Endothelial cell of umbilical vein (primary cell): Measurements from ENCODE around the gene MACROD2. TPM values are rescaled to one million over a fixed set of nuclear protein-coding genes. Genes with fewer than 3 reads are reported as not detected.

Source experiments
- BruUV-seq: library from RNA; stranded (reverse); fragments of 400-500 nt; replicated peaks from 2 replicates; lab custom pipeline; 2021; lab: Mats Ljungman, UMichigan
- CTCF ChIA-PET: fragments of 300-600, 350-600 bp; sonication (Branson Sonifier 250); formaldehyde crosslinking; loops from one replicate; lab custom pipeline; 2021; ENCODE audit warnings: antibody characterized with exemption, inconsistent platforms; lab: Charles Lee
- POLR2A ChIA-PET: fragments of 300-600, 350-600 bp; sonication (Branson Sonifier 250); formaldehyde crosslinking; loops from one replicate; lab custom pipeline; 2021; ENCODE audit warnings: antibody characterized with exemption, inconsistent platforms; lab: Charles Lee
- DNase-seq: peaks from one replicate; pipeline ENCODE4 v3.0.0-alpha.2; 2011; ENCODE audit warnings: low read depth, low spot score
- FAIRE-seq: peaks from 2 replicates; lab custom pipeline; 2011; peaks lifted over from hg19 to GRCh38; lab: Jason Lieb, UNC
- H2AFZ ChIP-seq: 2 replicates; pipeline ENCODE4 v1.6.0; 2012; ENCODE audit warnings: low read depth, low read length, control low read depth, inconsistent platforms
- H3K27ac ChIP-seq: 2 replicates; pipeline ENCODE4 v1.5.1; 2011; ENCODE audit warnings: low read depth, mild to moderate bottlenecking, control low read depth, low read length, moderate library complexity; ENCODE audit not compliant: insufficient read depth
- H3K27me3 ChIP-seq, 2 experiments: 2 replicates each; pipeline versions ENCODE4 v1.6.0 to v1.6.1; 2011; ENCODE audit warnings: low read length in 2 of 2, mixed read lengths in 1 of 2; ENCODE audit not compliant: control insufficient read depth in 2 of 2, insufficient read depth in 2 of 2
- H3K36me3 ChIP-seq, 2 experiments: 2 replicates in 1 of 2; 3 replicates in 1 of 2; pipeline ENCODE4 v1.5.1; 2011; ENCODE audit warnings: low read length in 2 of 2, mild to moderate bottlenecking in 1 of 2, moderate library complexity in 1 of 2; ENCODE audit not compliant: control insufficient read depth in 2 of 2, insufficient read depth in 2 of 2; ENCODE audit errors: extremely low read depth in 1 of 2
- H3K4me1 ChIP-seq: 3 replicates; pipeline ENCODE4 v1.5.1; 2011; ENCODE audit warnings: mild to moderate bottlenecking, low read length; ENCODE audit not compliant: control insufficient read depth, insufficient read depth; ENCODE audit errors: extremely low read depth
- H3K4me2 ChIP-seq: 2 replicates; pipeline ENCODE4 v1.6.1; 2011; ENCODE audit warnings: low read length, control low read depth, mixed read lengths; ENCODE audit not compliant: insufficient read depth
- H3K4me3 ChIP-seq, 3 experiments: fragments of 200-600 bp in 1 of 3; sonication (generic), shearing (Covaris generic) in 1 of 3; replicated peaks in 1 of 3; 2 replicates each; pipeline ENCODE4 v1.5.1; 2011 to 2016; ENCODE audit warnings: control low read depth in 3 of 3, low read length in 3 of 3, mild to moderate bottlenecking in 2 of 3, inconsistent platforms in 1 of 3, low read depth in 1 of 3, moderate library complexity in 1 of 3; ENCODE audit not compliant: insufficient read depth in 1 of 3
- H3K79me2 ChIP-seq: 2 replicates; pipeline ENCODE4 v1.6.0; 2012; ENCODE audit warnings: low read length, inconsistent platforms; ENCODE audit not compliant: control insufficient read depth, insufficient read depth
- H3K9ac ChIP-seq: replicated peaks from 2 replicates; pipeline ENCODE3; 2011; ENCODE audit warnings: low read length, control low read depth; ENCODE audit not compliant: insufficient read depth; ENCODE audit errors: extremely low read depth
- H3K9me1 ChIP-seq: replicated peaks from 3 replicates; pipeline ENCODE4 v1.6.0; 2011; ENCODE audit warnings: mild to moderate bottlenecking, low read length; ENCODE audit not compliant: control insufficient read depth, insufficient read depth; ENCODE audit errors: extremely low read depth
- H3K9me3 ChIP-seq: replicated peaks from 2 replicates; pipeline ENCODE4 v1.5.1; 2012; ENCODE audit warnings: low read length, inconsistent platforms; ENCODE audit not compliant: control insufficient read depth, insufficient read depth
- H4K20me1 ChIP-seq: replicated peaks from 2 replicates; pipeline ENCODE3; 2011; ENCODE audit warnings: mild to moderate bottlenecking, low read length; ENCODE audit not compliant: control insufficient read depth, insufficient read depth; ENCODE audit errors: extremely low read depth
- CTCF ChIP-seq, 2 donors: IDR thresholded peaks; 1 replicate in 1 of 2; 2 replicates in 1 of 2; pipeline ENCODE4 v1.5.1; 2011; ENCODE audit warnings: low read length in 2 of 2, mild to moderate bottlenecking in 2 of 2, moderate library complexity in 2 of 2, control low read depth in 1 of 2, inconsistent platforms in 1 of 2, low read depth in 1 of 2; ENCODE audit not compliant: insufficient read depth in 1 of 2; ENCODE audit errors: extremely low read depth in 1 of 2
- EZH2 ChIP-seq: IDR thresholded peaks from 2 replicates; pipeline ENCODE4 v1.6.1; 2012; ENCODE audit warnings: borderline replicate concordance, low read depth, mild to moderate bottlenecking, moderate library complexity, low read length, inconsistent platforms; ENCODE audit not compliant: severe bottlenecking
- FOS ChIP-seq: IDR thresholded peaks from 2 replicates; pipeline ENCODE4 v1.6.1; 2011; ENCODE audit warnings: mild to moderate bottlenecking, low read length, moderate library complexity, borderline replicate concordance; ENCODE audit not compliant: insufficient read depth
- GATA2 ChIP-seq: IDR thresholded peaks from 2 replicates; pipeline ENCODE4 v1.7.0; 2011; ENCODE audit warnings: low read depth, mild to moderate bottlenecking, moderate library complexity, mixed read lengths, low read length; ENCODE audit not compliant: insufficient read length, insufficient read depth
- JUN ChIP-seq: IDR thresholded peaks from 2 replicates; pipeline ENCODE4 v1.6.1; 2011; ENCODE audit warnings: borderline replicate concordance, low read depth; ENCODE audit not compliant: insufficient read length, insufficient read depth
- MYC ChIP-seq: IDR thresholded peaks from one replicate; pipeline ENCODE4 v1.6.1; 2011; ENCODE audit warnings: mild to moderate bottlenecking, low read depth, low read length
- POLR2A ChIP-seq: IDR thresholded peaks from 2 replicates; pipeline ENCODE4 v1.6.1; 2012; ENCODE audit warnings: low read depth, mild to moderate bottlenecking, control low read depth, low read length
- POLR2AphosphoS5 ChIP-seq: IDR thresholded peaks from 2 replicates; pipeline ENCODE4 v1.6.1; 2012; ENCODE audit warnings: low read depth, mild to moderate bottlenecking, control low read depth, low read length, moderate library complexity; ENCODE audit not compliant: insufficient read depth
- dilution Hi-C: fragments of 300-500 bp; cut with MboI; formaldehyde crosslinking; loops from one replicate; pipeline ENCODE4 v1.15.0; 2019; ENCODE audit warnings: low sequenced_read_pairs; ENCODE audit not compliant: extremely low pct_ligation_motif_present
- intact Hi-C: fragments of 100-400 bp; cut with micrococcal nuclease; formaldehyde crosslinking; loops from one replicate; pipeline ENCODE4 v1.10.0; 2022
- polyA plus RNA-seq, 4 experiments: library from polyadenylated mRNA; depleted of rRNA in 3 of 4; stranded (reverse) in 3 of 4; unstranded in 1 of 4; fragments of >200 nt; gene quantifications; 2 replicates each; pipeline versions ENCODE4 v1.2.1 to v1.2.3, GENCODE V29; 2011 to 2012; ENCODE audit warnings: missing spikeins in 1 of 4
- total RNA-seq: library from RNA; stranded (reverse); gene quantifications from 2 replicates; pipeline ENCODE4 v1.2.3, GENCODE V29; 2021
- TF ChIP-seq, protein P1 (sequence below): IDR thresholded peaks from 2 replicates; pipeline ENCODE4 v1.6.1; 2011; ENCODE audit not compliant: insufficient read depth, insufficient read length

The MACROD2 gene
- total and polyA plus RNA-seq, 2 donors (not counting 3 experiments of a cell fraction or from before 2014, with no cell fraction given), result 0.11 to 0.73 TPM

GRCh38 chr20:15567219-15567618, 1571.9 kb downstream of the MACROD2 start:
- BruUV-seq, result no TSS peak
- no peak for FAIRE-seq

More at GRCh38 chr20:15567219-15567618, 1571.9 kb downstream of the MACROD2 start:
- intact Hi-C loops (no loop called here), dilution Hi-C loops (no loop called here)
- no peaks in the 10 kb centered on the region for H3K4me1 ChIP-seq
- H3K9ac ChIP-seq, result no peak overlapping the region
- H3K79me2 ChIP-seq, result no peaks in the 10 kb centered on the region
- H4K20me1 ChIP-seq, result no peaks in the 10 kb centered on the region
- ChIA-PET POLR2A (no interaction called here), CTCF (no interaction called here)
- no peak overlapping the region for H3K4me2 ChIP-seq
- TF ChIP-seq JUN (no peak), POLR2AphosphoS5 (no peak), POLR2A (no peak), FOS (no peak), GATA2 (no peak), EZH2 (no peak), CTCF (IDR thresholded peaks at IDR 0.05; ENCODE audit: extremely low read depth in 1 of 2, insufficient read depth in 1 of 2, low read depth in 1 of 2, low read length in 2 of 2) (no peak), MYC (no peak)
- TF ChIP-seq, protein P1, sequence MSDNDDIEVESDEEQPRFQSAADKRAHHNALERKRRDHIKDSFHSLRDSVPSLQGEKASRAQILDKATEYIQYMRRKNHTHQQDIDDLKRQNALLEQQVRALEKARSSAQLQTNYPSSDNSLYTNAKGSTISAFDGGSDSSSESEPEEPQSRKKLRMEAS, result no peak
- H3K9me3 ChIP-seq, result no peaks in the 10 kb centered on the region
- no peak overlapping the region for H2AFZ ChIP-seq
- H3K27me3 ChIP-seq, result no peaks in the 10 kb centered on the region
- no peak for DNase-seq
- no peaks in the 10 kb centered on the region for H3K36me3 ChIP-seq
- no peaks in the 10 kb centered on the region for H3K9me1 ChIP-seq
- no peak overlapping the region for H3K27ac ChIP-seq
- no peak overlapping the region for H3K4me3 ChIP-seq
